ENCODE measurements around the gene PLK3. TPM values are rescaled to one million over a fixed set of nuclear protein-coding genes. Genes with fewer than 3 reads are reported as not detected.
"Not testable (repeated sequence)": the region's sequence is repeated elsewhere in the genome, so short reads cannot be mapped to it uniquely, and the experiment has no call there.

The PLK3 gene
- total RNA-seq, 1 donor from 2014 or later: 22.4 TPM

DNA sequence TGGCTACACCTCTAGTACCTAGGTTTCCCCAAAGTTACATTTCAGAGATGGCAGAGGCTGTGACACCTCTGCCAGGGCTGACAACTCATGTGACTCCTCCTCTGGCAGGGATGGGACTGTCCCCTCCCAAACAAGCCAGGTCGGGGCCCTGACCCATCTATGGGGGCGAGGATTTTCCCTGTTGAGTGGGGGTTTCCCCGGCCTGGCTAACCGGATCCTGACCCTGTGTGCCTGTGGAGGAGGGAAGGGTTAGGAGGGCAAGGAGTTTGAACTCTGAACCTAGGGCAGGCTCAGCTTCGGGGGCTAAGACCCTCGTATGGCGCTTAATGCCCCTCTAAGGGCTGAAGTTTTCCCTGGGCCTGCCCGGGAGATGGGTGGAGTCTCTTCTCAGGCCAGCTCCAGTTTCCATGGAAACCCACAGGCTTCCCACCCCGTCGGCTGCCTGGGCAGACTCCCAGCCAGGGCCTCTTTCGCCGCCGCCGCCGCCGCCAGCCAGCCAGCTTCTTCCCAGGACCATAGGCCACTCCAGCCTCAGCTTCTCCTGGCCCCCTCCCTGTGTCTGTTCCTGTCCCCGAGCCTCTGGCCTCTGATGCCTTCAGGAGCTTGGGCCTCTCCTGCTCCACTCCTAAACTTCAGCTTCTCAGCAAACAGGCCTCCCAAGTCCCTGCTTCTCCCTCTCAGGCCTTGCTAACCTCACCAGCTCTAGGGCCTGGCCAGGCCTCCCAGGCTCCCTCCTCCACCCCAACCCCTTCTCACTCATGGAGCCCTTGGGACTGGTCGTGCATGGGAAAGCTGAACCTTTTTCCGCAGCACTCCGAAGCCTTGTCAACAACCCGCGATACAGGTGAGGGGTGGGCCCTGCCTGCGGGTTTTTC lies 8.1 kb downstream of the PLK3 start, which contains the start of gene BTBD19:
BTBD19 (plus strand) TSS at position 461 of the 875 bp plus-strand sequence; CDS start at position 759, 298 bp downstream.
- DNase-seq (ENCODE audit: low read depth, low spot score): peak; percentile 81

DNA sequence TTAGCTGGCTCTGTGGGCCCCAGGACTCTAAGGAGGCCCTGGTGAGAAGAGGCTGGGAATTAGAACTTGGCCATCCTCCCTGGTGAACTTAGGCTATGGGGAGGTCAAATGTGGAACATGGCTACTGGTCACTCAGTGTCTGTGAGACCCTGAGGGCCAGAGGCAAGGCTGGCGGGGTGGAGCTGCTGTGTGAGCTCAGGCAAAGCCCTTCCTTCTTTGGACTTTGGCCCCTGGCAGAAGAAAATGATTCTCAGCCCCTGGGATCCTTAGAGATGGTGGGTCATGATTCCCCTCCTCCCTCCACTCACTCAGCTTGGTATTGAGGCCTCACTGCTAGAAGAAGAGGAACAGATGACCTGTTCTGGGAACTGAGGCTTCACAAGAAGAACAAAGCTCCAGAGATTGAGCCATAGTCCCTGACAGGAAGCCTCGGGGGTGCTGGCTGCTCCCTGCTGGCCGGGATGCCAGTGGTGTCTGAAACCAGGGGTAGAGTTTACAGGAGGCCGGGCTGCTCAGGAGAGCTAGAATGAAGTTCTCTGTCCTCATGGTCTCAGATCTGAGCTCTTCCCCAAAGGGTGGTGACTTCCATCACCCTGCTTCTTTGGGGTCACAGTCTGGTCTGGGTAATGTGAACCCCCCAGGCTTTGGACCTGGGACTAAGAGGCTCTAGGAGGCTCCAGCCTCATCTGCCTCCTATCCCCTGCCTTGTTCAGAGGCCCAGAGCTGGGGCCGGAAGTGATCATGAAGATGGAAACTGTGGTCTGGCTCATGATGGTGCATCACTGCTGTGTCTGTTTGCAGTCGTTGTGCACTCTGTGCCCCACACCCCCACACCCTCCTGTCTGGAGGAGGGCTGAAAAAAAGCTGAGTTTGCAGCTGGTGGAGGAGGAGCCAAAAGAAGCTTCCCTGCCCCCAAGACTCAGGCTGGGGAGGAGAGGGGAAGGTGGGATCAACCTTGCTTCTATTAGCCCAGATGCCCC lies 9.1 kb downstream of the PLK3 start:
- no peak for DNase-seq (ENCODE audit: low read depth, low spot score)

DNA sequence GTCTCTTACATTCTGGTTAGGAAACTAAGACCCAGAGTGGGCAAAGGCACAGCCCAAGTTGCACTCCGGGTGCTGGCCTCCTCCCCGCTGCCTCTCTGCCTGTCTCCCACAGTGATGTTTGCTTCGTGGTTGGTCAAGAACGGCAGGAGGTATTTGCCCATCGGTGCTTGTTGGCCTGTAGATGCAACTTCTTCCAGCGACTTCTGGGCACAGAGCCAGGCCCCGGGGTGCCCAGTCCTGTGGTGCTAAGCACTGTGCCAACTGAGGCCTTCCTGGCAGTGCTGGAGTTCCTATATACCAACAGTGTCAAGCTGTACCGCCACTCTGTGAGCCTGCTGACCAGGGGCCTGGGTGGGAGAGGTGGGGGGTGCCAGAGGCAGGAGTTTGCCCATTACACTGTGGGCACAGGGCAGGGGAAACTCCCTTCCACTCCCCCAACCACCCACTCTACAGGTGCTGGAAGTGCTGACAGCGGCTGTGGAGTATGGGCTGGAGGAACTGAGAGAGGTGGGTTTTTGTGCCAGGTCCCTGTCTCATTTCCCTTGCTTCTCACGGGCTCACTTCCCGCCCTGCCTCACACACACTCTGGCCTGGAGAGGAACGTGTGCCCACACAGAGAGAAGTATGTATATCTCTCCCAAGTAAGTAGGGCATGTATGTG lies 10.1 kb downstream of the PLK3 start:
- no peak for DNase-seq (ENCODE audit: low read depth, low spot score)

- DNase-seq (ENCODE audit: low read depth, low spot score): not testable (repeated sequence)
These were observed 10.6 kb downstream of the PLK3 start for GRCh38 chr1:44810762-44811105.

- DNase-seq (ENCODE audit: low read depth, low spot score): no peak
These were observed 11.1 kb downstream of the PLK3 start for GRCh38 chr1:44811234-44811633.

GRCh38 chr1:44812822-44813543 lies 12.8 kb downstream of the PLK3 start:
- no peak for DNase-seq (ENCODE audit: low read depth, low spot score)

DNA sequence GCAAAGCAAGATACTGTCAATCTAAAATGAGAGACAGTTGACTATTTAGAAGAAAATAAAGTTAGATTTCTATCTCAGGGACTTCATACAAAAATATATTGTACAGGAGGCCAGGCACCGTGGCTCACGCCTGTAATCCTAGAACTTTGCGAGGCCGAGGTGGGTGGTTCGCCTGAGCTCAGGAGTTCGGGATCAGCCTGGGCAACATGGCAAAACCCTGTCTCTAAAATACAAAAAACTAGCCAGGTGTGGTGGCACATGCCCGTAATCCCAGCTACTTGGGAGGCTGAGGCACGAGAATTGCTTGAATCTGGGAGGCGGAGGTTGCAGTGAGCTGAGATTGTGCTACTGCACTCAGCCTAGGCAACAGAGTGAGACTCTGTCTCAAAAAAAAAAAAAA lies 15.7 kb downstream of the PLK3 start:
- not testable (repeated sequence) for DNase-seq (ENCODE audit: low read depth, low spot score)

- DNase-seq (ENCODE audit: low read depth, low spot score): no peak
These were observed 17.1 kb downstream of the PLK3 start for GRCh38 chr1:44817307-44817706.

- DNase-seq (ENCODE audit: low read depth, low spot score): no peak
These were observed 17.8 kb downstream of the PLK3 start for GRCh38 chr1:44817771-44818495.

- no peak for DNase-seq (ENCODE audit: low read depth, low spot score)
These were observed 19.0 kb downstream of the PLK3 start for GRCh38 chr1:44819196-44819607.

- DNase-seq (ENCODE audit: low read depth, low spot score): peak; percentile 53
These were observed 19.6 kb downstream of the PLK3 start for GRCh38 chr1:44819608-44820327.

DNA sequence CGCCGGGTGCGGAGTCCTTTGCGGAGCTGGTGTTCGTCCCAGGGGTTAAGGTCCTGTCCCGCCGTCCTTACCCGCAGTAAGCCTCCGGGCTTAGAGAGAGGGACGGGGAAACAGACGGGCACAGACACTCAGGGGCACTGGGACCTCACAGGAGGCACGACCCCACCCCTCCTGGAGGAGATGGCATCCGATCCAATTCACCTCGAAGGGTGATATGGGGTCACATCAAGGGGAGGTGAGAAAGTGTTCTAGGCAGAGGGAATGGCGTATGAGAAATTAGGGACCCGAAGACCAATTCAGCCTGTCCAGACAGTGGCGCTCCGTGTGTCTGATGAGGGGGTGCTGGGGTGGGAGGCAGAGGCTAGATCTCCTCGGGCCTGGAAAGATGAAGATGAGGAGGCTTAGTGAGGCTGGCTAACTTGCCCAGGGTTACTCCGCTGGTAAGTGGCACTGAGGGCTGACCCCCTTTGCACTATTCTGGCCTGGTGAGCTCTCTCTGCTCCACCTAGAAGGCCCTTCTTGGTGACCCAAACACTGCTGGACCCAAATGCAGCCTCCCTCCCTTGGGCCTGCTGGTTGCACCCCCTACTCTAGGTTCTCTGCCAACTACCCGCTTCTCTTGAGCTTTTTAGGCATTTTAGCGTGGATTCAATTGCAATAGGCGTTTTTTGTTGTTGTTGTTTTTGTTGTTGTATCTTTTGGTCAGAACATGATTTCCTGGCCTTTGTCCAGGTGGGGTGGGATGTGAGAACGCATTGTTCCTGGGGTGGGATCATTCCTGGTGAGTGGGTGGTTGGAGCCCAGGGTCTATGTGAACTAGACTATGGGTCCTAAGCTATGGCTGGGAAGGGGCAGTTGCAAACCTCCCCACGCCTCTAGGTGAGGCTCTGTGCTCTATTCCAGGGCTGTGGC lies 20.4 kb downstream of the PLK3 start:
- DNase-seq (ENCODE audit: low read depth, low spot score): no peak

GRCh38 chr1:44821240-44821715 lies 21.1 kb downstream of the PLK3 start:
- no peak for DNase-seq (ENCODE audit: low read depth, low spot score)

GRCh38 chr1:44822131-44822701 lies 22.0 kb downstream of the PLK3 start:
- no peak for DNase-seq (ENCODE audit: low read depth, low spot score)

DNA sequence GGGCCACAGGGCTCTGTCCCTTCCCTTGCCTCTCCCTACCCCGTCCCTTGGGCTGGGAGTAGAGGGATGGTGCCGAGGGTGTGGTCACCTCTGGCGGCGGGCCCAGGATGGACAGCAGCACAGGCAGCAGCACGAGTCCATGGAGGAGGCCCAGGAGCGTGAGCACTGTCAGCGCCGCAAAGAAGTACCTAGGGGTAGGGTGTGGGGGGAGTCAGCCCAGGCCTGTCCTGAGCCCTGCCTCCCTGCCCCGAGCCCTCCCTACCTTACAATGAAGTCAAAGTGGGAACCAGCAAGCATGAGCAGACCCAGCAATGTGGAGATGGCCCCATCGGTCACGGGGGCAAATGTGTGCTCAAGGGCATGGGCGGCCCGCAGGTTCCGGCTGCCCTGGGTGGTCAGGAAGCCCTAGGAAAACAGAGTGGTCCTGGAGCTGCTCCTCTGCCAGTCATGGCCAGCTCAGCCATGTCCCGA lies 22.8 kb downstream of the PLK3 start:
- DNase-seq (ENCODE audit: low read depth, low spot score): no peak

DNA sequence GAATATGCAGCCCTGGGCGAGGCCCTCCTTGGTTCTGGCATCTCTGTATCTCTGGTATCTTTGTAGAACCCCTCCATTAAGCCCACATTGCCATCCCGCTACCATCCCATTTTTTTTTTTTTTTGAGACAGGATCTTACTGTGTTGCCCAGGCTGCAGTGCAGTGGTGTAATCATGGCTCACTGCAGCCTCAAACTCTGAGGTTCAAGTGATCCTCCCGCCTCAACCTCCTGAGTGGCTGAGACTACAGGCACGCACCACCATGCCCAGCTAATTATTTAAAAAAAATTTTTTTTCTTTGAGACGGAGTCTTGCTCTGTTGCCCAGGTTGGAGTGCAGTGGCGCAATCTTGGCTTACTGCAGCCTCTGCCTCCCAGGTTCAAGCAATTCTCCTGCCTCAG lies 24.2 kb downstream of the PLK3 start:
- DNase-seq (ENCODE audit: low read depth, low spot score): not testable (repeated sequence)

GRCh38 chr1:44826375-44827196 lies 26.4 kb downstream of the PLK3 start:
- no peak for DNase-seq (ENCODE audit: low read depth, low spot score)

Measured in pulmonary artery endothelial cell (primary cell).